ENCODE data around the gene WDR45B. TPM values are rescaled to one million over a fixed set of nuclear protein-coding genes. Genes with fewer than 3 reads are reported as not detected.
A peak's percentile ranks its signal among the peaks of the same experiment; 100 is the strongest.

Gene WDR45B
- total RNA-seq, 1 experiment from 2014 or later, result 110 TPM

DNA sequence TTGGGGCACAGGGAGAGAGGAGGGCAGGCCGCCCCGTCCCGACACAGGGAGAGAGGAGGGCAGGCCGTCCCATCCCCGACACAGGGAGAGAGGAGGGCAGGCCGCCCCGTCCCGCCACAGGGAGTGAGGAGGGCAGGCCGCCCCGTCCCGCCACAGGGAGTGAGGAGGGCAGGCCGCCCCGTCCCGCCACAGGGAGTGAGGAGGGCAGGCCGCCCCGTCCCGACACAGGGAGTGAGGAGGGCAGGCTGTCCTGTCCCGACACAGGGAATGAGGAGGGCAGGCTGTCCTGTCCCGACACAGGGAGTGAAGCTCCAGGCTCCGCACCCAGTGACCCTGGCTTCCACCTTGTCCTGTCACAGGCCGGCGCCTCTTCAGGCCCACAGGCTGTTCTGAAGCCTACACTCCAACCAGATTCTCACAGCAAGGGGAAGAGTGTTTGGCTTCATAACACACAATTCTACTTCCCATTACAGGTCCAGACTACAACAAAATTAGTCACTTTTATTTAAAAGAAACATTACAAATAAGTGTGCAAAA, 34.1 kb downstream of the WDR45B start:
- Histone ChIP-seq H2AK5ac (ENCODE audit: insufficient read length, low read length) (no peak overlapping the region), H2AFZ (ENCODE audit: low read length) (no peak overlapping the region)

More for the DNA sequence above, 34.1 kb downstream of the WDR45B start:
- Histone ChIP-seq H3K18ac (ENCODE audit: insufficient read length, low read depth, low read length) (no peak overlapping the region), H4K5ac (ENCODE audit: insufficient read length, low read depth, low read length) (no peak overlapping the region), H3K56ac (ENCODE audit: insufficient read length, low read depth, low read length) (no peak overlapping the region), H3K27me3 (ENCODE audit: insufficient read depth, low read length) (no peaks in the 10 kb centered on the region), H2BK20ac (ENCODE audit: low read depth, low read length, poor library complexity, severe bottlenecking) (no peak overlapping the region), H3K9ac (ENCODE audit: extremely low read depth, insufficient read length, low read length) (no peak overlapping the region), H3K79me1 (ENCODE audit: insufficient read depth, low read depth, low read length, poor library complexity, severe bottlenecking) (no peaks in the 10 kb centered on the region), H3K4me2 (ENCODE audit: insufficient read depth, insufficient read length, low read length) (no peak overlapping the region), H2BK5ac (ENCODE audit: insufficient read length, low read length) (no peak overlapping the region), H4K20me1 (ENCODE audit: control insufficient read depth, insufficient read depth, insufficient read length) (no peaks in the 10 kb centered on the region), H3K9me3 (ENCODE audit: control insufficient read depth, low read depth, low read length) (no peaks in the 10 kb centered on the region), H3K23ac (ENCODE audit: insufficient read length, low read depth, low read length) (no peak overlapping the region), H2BK12ac (ENCODE audit: insufficient read length, low read depth, low read length) (no peak overlapping the region), H3K79me2 (ENCODE audit: insufficient read depth, low read length) (no peaks in the 10 kb centered on the region), H4K8ac (replicated peaks; ENCODE audit: insufficient read length, low read depth, low read length) (no peak overlapping the region), H3K4ac (ENCODE audit: low read depth, low read length) (no peak overlapping the region), H2BK15ac (ENCODE audit: low read depth, low read length) (no peak overlapping the region), H3T11ph (ENCODE audit: low read length) (no peak overlapping the region), H4K91ac (ENCODE audit: insufficient read length, low read depth, low read length) (no peak overlapping the region), H3K14ac (ENCODE audit: insufficient read depth, low read length) (no peak overlapping the region), H3K4me1 (ENCODE audit: insufficient read depth, low read length) (no peaks in the 10 kb centered on the region), H3K27ac (ENCODE audit: insufficient read length, low read depth, low read length) (no peak overlapping the region), H3K23me2 (ENCODE audit: insufficient read length, low read depth, low read length, poor library complexity, severe bottlenecking) (no peaks in the 10 kb centered on the region), H2BK120ac (ENCODE audit: low read depth, low read length, poor library complexity, severe bottlenecking) (no peak overlapping the region)
- no peaks in the 10 kb centered on the region for H3K27me3 Mint-ChIP-seq (ENCODE audit: low read depth)
- peak overlapping the region in 2 of 3 experiments; percentile 28 to 85; a peak in 3 of 7 replicates for H3K27ac Mint-ChIP-seq
- no peak overlapping the region for H3K4me3 Mint-ChIP-seq
- WGBS (ENCODE audit: extremely low coverage, insufficient read length, low lambda C conversion rate), result no CpG with 5 or more reads among the region's 22 CpGs
- TF ChIP-seq, protein P1, sequence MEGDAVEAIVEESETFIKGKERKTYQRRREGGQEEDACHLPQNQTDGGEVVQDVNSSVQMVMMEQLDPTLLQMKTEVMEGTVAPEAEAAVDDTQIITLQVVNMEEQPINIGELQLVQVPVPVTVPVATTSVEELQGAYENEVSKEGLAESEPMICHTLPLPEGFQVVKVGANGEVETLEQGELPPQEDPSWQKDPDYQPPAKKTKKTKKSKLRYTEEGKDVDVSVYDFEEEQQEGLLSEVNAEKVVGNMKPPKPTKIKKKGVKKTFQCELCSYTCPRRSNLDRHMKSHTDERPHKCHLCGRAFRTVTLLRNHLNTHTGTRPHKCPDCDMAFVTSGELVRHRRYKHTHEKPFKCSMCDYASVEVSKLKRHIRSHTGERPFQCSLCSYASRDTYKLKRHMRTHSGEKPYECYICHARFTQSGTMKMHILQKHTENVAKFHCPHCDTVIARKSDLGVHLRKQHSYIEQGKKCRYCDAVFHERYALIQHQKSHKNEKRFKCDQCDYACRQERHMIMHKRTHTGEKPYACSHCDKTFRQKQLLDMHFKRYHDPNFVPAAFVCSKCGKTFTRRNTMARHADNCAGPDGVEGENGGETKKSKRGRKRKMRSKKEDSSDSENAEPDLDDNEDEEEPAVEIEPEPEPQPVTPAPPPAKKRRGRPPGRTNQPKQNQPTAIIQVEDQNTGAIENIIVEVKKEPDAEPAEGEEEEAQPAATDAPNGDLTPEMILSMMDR (conservative IDR thresholded peaks at IDR 0.05), result no peak
- peaks cover 0 to 4% of the 10 kb centered on the region in 2 experiments; a peak in 1 of 4 replicates for H3K4me1 Mint-ChIP-seq
- H3K36me3 Mint-ChIP-seq (ENCODE audit: insufficient read depth in 1 of 3, low read depth in 3 of 3), result peaks cover 35 to 84% (median 74%) of the 10 kb centered on the region in 3 experiments
- H3K9me3 Mint-ChIP-seq, result no peaks in the 10 kb centered on the region; a peak in 2 of 5 replicates
- no peak for DNase-seq
